Astrocyte (in vitro differentiated cells and primary cell): ENCODE results near the gene BATF3. TPM values are rescaled to one million over a fixed set of nuclear protein-coding genes. Genes with fewer than 3 reads are reported as not detected.
A peak's percentile ranks its signal among the peaks of the same experiment; 100 is the strongest.

Experiments used
- DNase-seq: peaks from one replicate; pipeline ENCODE4 v3.0.0-alpha.2; 2010; ENCODE audit warnings: low read depth
- FAIRE-seq: peaks from 2 replicates; lab custom pipeline; 2011; peaks lifted over from hg19 to GRCh38; lab: Jason Lieb, UNC
- H2AFZ ChIP-seq: 2 replicates; pipeline ENCODE4 v1.6.0; 2012; ENCODE audit warnings: low read depth, low read length, inconsistent platforms
- H3K27ac ChIP-seq: 2 replicates; pipeline ENCODE4 v1.5.1; 2011; ENCODE audit warnings: low read depth, low read length, inconsistent platforms
- H3K27me3 ChIP-seq: 2 replicates; pipeline ENCODE4 v1.6.0; 2011; ENCODE audit warnings: low read length, inconsistent platforms; ENCODE audit not compliant: insufficient read depth
- H3K36me3 ChIP-seq: 2 replicates; pipeline ENCODE4 v1.5.1; 2011; ENCODE audit warnings: low read length, inconsistent platforms; ENCODE audit not compliant: insufficient read depth
- H3K4me1 ChIP-seq: 2 replicates; pipeline ENCODE4 v1.5.1; 2011; ENCODE audit warnings: low read length, inconsistent platforms; ENCODE audit not compliant: insufficient read depth
- H3K4me2 ChIP-seq: 2 replicates; pipeline ENCODE4 v1.6.0; 2012; ENCODE audit warnings: low read length, inconsistent platforms
- H3K4me3 ChIP-seq: 2 replicates; pipeline ENCODE4 v1.5.1; 2011; ENCODE audit warnings: low read depth, mild to moderate bottlenecking, low read length, inconsistent platforms; ENCODE audit not compliant: insufficient read depth
- H3K79me2 ChIP-seq: 2 replicates; pipeline ENCODE4 v1.6.0; 2012; ENCODE audit warnings: mild to moderate bottlenecking, low read length, inconsistent platforms; ENCODE audit not compliant: insufficient read depth
- H3K9ac ChIP-seq: 2 replicates; pipeline ENCODE4 v1.6.0; 2012; ENCODE audit warnings: mild to moderate bottlenecking, low read length, inconsistent platforms
- H3K9me3 ChIP-seq: 2 replicates; pipeline ENCODE4 v1.5.1; 2012; ENCODE audit warnings: low read depth, mild to moderate bottlenecking, low read length, inconsistent platforms; ENCODE audit not compliant: insufficient read depth
- H4K20me1 ChIP-seq: 2 replicates; pipeline ENCODE4 v1.6.0; 2012; ENCODE audit warnings: low read length, inconsistent platforms; ENCODE audit not compliant: insufficient read depth
- H3K27ac Mint-ChIP-seq: one replicate; pipeline ENCODE4 v1.8.0; 2021; ENCODE audit warnings: mild to moderate bottlenecking, mixed read lengths; ENCODE audit not compliant: unreplicated experiment
- H3K27me3 Mint-ChIP-seq: one replicate; pipeline ENCODE4 v1.8.0; 2021; ENCODE audit warnings: low read depth, mixed read lengths; ENCODE audit not compliant: unreplicated experiment
- H3K36me3 Mint-ChIP-seq: one replicate; pipeline ENCODE4 v1.8.0; 2021; ENCODE audit warnings: low read depth, mixed read lengths; ENCODE audit not compliant: unreplicated experiment
- H3K4me1 Mint-ChIP-seq: one replicate; pipeline ENCODE4 v1.8.0; 2021; ENCODE audit warnings: low read depth, mixed read lengths; ENCODE audit not compliant: unreplicated experiment
- H3K4me3 Mint-ChIP-seq: one replicate; pipeline ENCODE4 v1.8.0; 2021; ENCODE audit warnings: mild to moderate bottlenecking, moderate library complexity, mixed read lengths; ENCODE audit not compliant: unreplicated experiment
- H3K9me3 Mint-ChIP-seq: one replicate; pipeline ENCODE4 v1.8.0; 2021; ENCODE audit warnings: mild to moderate bottlenecking, mixed read lengths; ENCODE audit not compliant: unreplicated experiment
- CTCF ChIP-seq: IDR thresholded peaks from 2 replicates; pipeline ENCODE4 v1.5.1; 2011; ENCODE audit warnings: low read depth, mild to moderate bottlenecking, inconsistent platforms, low read length, moderate library complexity; ENCODE audit not compliant: insufficient read depth
- EZH2 ChIP-seq: IDR thresholded peaks from 2 replicates; pipeline ENCODE4 v1.6.1; 2012; ENCODE audit warnings: mild to moderate bottlenecking, low read length, inconsistent platforms; ENCODE audit not compliant: insufficient read depth
- total RNA-seq: library from RNA; stranded (reverse); gene quantifications from 2 replicates; pipeline ENCODE4 v1.2.1, GENCODE V29; 2021

BATF3 gene
- total RNA-seq, 1 donor from 2014 or later: 1.9 TPM

- H3K27me3 ChIP-seq: peaks cover 10% of the 10 kb centered on the region
- no peak overlapping the region for H3K27ac Mint-ChIP-seq
- TF ChIP-seq EZH2 (no peak), CTCF (no peak)
Measured at GRCh38 chr1:212700892-212701819, 1.5 kb upstream of the BATF3 start.

DNA sequence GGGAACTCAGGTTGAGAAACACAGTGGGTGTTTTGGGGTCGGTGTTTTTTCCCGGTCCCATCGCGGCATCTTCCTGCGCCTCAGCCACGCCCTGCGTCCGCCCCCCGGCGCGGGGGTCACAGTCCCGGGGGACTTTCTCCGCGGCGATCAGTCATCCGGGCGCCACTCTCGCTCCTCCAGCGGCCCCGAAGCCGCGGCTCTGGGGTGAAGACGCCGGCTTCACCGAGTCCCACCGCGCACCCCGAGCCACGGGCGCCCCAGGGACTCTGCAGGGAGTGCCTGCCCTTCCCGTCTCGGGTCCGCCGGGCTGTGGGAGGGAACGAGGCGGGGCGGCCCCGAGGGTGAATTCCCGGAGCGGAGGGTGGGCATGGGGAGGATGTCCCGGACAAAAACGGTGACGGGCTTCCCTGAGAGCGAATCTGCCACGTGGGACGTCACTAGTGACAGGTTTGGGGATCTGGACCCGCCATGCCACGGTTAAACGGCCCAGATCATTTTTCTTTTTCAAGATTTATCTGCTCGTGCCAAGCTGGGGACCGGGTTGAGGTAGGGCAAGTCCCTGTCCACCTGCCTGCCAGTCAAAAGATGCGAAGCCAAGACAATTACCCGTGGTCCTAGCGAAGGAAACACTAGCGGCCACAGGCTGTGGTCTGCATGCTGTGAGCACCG, 717 bp upstream of the BATF3 start:
- no peak overlapping the region for H3K27ac ChIP-seq
- H3K36me3 ChIP-seq: no peaks in the 10 kb centered on the region
- no peaks in the 10 kb centered on the region for H3K79me2 ChIP-seq
- H3K4me3 ChIP-seq: peak overlapping the region; percentile 46
- peaks cover 10% of the 10 kb centered on the region for H3K27me3 ChIP-seq
- peaks cover 60% of the 10 kb centered on the region for H3K27me3 Mint-ChIP-seq
- DNase-seq: no peak
- no peaks in the 10 kb centered on the region for H3K36me3 Mint-ChIP-seq
- no peaks in the 10 kb centered on the region for H3K9me3 Mint-ChIP-seq
- H3K4me1 Mint-ChIP-seq: peaks cover 2% of the 10 kb centered on the region
- no peak for TF ChIP-seq CTCF
- peak; percentile 61 for TF ChIP-seq EZH2
- H4K20me1 ChIP-seq: no peaks in the 10 kb centered on the region
- peak overlapping the region; percentile 22 for H3K27ac Mint-ChIP-seq
- no peaks in the 10 kb centered on the region for H3K9me3 ChIP-seq
- peak overlapping the region; percentile 81 for H3K4me3 Mint-ChIP-seq
- peak overlapping the region; percentile 75 for H2AFZ ChIP-seq
- peak overlapping the region; percentile 57 for H3K9ac ChIP-seq
- peak overlapping the region; percentile 89 for H3K4me2 ChIP-seq
- peaks cover 22% of the 10 kb centered on the region for H3K4me1 ChIP-seq
- no peak for FAIRE-seq

More at GRCh38 chr1:212700892-212701819, 1.5 kb upstream of the BATF3 start:
- no peaks in the 10 kb centered on the region for H3K79me2 ChIP-seq
- Mint-ChIP-seq H3K36me3 (no peaks in the 10 kb centered on the region), H3K27me3 (peaks cover 54% of the 10 kb centered on the region), H3K9me3 (no peaks in the 10 kb centered on the region), H3K4me1 (peaks cover 2% of the 10 kb centered on the region), H3K4me3 (peak overlapping the region; percentile 81)
- H2AFZ ChIP-seq: peak overlapping the region; percentile 75
- no peak overlapping the region for H3K27ac ChIP-seq
- H3K36me3 ChIP-seq: no peaks in the 10 kb centered on the region
- FAIRE-seq (no peak), DNase-seq (peak; percentile 48)
- H4K20me1 ChIP-seq: no peaks in the 10 kb centered on the region
- H3K4me1 ChIP-seq: peaks cover 22% of the 10 kb centered on the region
- H3K4me3 ChIP-seq: peak overlapping the region; percentile 46
- peak overlapping the region; percentile 89 for H3K4me2 ChIP-seq
- no peaks in the 10 kb centered on the region for H3K9me3 ChIP-seq
- H3K9ac ChIP-seq: peak overlapping the region; percentile 57
